ENCODE measurements around the gene MAPK10.

DNA sequence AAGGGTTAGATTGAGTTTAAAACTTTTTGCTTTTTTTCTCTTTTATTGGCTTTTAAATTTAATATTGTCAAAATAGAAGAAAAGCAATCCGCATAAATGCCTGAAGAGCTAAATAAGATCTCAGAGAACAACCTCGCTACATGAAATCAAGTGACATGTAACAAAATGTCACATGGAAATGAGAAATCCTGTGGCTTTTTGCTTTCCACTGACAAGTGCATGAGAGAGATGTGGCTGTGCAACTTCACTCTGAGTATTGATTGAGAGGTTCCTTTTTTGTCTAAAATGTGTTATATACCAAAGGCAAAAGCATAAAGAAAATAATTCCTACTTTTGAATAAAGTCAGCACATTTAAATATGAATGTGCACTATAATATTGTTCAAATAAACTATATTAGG, 263.5 kb downstream of the MAPK10 start:
- TF ChIP-seq, protein P1, sequence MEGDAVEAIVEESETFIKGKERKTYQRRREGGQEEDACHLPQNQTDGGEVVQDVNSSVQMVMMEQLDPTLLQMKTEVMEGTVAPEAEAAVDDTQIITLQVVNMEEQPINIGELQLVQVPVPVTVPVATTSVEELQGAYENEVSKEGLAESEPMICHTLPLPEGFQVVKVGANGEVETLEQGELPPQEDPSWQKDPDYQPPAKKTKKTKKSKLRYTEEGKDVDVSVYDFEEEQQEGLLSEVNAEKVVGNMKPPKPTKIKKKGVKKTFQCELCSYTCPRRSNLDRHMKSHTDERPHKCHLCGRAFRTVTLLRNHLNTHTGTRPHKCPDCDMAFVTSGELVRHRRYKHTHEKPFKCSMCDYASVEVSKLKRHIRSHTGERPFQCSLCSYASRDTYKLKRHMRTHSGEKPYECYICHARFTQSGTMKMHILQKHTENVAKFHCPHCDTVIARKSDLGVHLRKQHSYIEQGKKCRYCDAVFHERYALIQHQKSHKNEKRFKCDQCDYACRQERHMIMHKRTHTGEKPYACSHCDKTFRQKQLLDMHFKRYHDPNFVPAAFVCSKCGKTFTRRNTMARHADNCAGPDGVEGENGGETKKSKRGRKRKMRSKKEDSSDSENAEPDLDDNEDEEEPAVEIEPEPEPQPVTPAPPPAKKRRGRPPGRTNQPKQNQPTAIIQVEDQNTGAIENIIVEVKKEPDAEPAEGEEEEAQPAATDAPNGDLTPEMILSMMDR (IDR thresholded peaks at IDR 0.05; ENCODE audit: low read depth, low read length, poor library complexity, severe bottlenecking) = no peak
- no peak for TF ChIP-seq EZH2phosphoT487 (IDR thresholded peaks at IDR 0.05; ENCODE audit: borderline replicate concordance, low read length)
